ENCODE results near the gene GSK3B.
"Not testable (repeated sequence)": the region's sequence is repeated elsewhere in the genome, so short reads cannot be mapped to it uniquely, and the experiment has no call there.

GSK3B gene

GRCh38 chr3:119934249-119934648, 160.0 kb downstream of the GSK3B start:
- DNase-seq (ENCODE audit: low spot score) = no peak

- DNase-seq (ENCODE audit: low spot score) = no peak
These were observed 161.0 kb downstream of the GSK3B start for GRCh38 chr3:119933207-119933606.

- DNase-seq (ENCODE audit: low spot score) = no peak
These were observed 164.0 kb downstream of the GSK3B start for GRCh38 chr3:119930286-119930685.

- DNase-seq (ENCODE audit: low spot score) = no peak
These were observed 167.1 kb downstream of the GSK3B start for GRCh38 chr3:119927190-119927589.

GRCh38 chr3:119924111-119925094, 169.8 kb downstream of the GSK3B start:
- DNase-seq (ENCODE audit: low spot score) = no peak

- no peak for DNase-seq (ENCODE audit: low spot score)
These were observed 175.0 kb downstream of the GSK3B start for GRCh38 chr3:119918992-119919933.

- no peak for DNase-seq (ENCODE audit: low spot score)
These were observed 181.2 kb downstream of the GSK3B start for GRCh38 chr3:119913021-119913420.

GRCh38 chr3:119912220-119912619, 182.0 kb downstream of the GSK3B start:
- no peak for DNase-seq (ENCODE audit: low spot score)

GRCh38 chr3:119911748-119912147, 182.5 kb downstream of the GSK3B start:
- DNase-seq (ENCODE audit: low spot score) = no peak

GRCh38 chr3:119902061-119902460, 192.2 kb downstream of the GSK3B start:
- DNase-seq (ENCODE audit: low spot score) = no peak

GRCh38 chr3:119901148-119901547, 193.1 kb downstream of the GSK3B start:
- DNase-seq (ENCODE audit: low spot score) = no peak

- no peak for DNase-seq (ENCODE audit: low spot score)
These were observed 195.1 kb downstream of the GSK3B start for GRCh38 chr3:119899192-119899511.

- no peak for DNase-seq (ENCODE audit: low spot score)
These were observed 195.6 kb downstream of the GSK3B start for GRCh38 chr3:119898478-119899191.

GRCh38 chr3:119894195-119894594, 200.1 kb downstream of the GSK3B start:
- no peak for DNase-seq (ENCODE audit: low spot score)

GRCh38 chr3:119893769-119894168, 200.5 kb downstream of the GSK3B start:
- DNase-seq (ENCODE audit: low spot score) = no peak

GRCh38 chr3:119891944-119892721, 202.1 kb downstream of the GSK3B start:
- DNase-seq (ENCODE audit: low spot score) = peak; percentile 29

GRCh38 chr3:119888681-119889080, 205.6 kb downstream of the GSK3B start:
- DNase-seq (ENCODE audit: low spot score) = not testable (repeated sequence)

- DNase-seq (ENCODE audit: low spot score) = no peak
These were observed 208.3 kb downstream of the GSK3B start for GRCh38 chr3:119885746-119886530.

- no peak for DNase-seq (ENCODE audit: low spot score)
These were observed 210.1 kb downstream of the GSK3B start for GRCh38 chr3:119884161-119884557.

- DNase-seq (ENCODE audit: low spot score) = no peak
These were observed 210.6 kb downstream of the GSK3B start for GRCh38 chr3:119883461-119884160.
